Measurements from ENCODE around the gene RNF151. TPM values are rescaled to one million over a fixed set of nuclear protein-coding genes. Genes with fewer than 3 reads are reported as not detected.
"Not testable (repeated sequence)": the region's sequence is repeated elsewhere in the genome, so short reads cannot be mapped to it uniquely, and the experiment has no call there.

RNF151 gene
- polyA plus RNA-seq, 4 donors: not detected

DNA sequence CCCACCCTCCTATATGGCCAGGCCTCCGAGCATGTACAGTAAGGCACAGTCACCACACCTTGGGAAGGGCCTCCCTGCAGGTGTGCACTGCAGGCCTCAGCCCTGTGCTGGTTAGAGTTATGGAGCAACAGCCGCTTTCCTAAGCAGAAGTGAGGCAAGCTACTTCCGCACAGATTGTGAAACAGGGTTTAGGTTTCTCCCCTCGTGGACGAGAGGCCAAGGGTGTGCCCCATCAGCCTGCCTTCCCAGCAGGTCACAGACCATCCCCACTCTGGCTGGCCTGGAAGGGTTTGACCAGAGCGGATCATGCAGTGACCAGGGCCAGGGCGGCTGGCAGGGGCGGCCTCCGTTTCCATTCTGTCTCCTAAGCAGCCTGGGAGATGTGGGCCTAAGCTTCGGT is 28.3 kb upstream of the RNF151 start:
- DNase-seq (ENCODE audit: low read depth in 4 of 4, low spot score in 3 of 4): no peak

DNA sequence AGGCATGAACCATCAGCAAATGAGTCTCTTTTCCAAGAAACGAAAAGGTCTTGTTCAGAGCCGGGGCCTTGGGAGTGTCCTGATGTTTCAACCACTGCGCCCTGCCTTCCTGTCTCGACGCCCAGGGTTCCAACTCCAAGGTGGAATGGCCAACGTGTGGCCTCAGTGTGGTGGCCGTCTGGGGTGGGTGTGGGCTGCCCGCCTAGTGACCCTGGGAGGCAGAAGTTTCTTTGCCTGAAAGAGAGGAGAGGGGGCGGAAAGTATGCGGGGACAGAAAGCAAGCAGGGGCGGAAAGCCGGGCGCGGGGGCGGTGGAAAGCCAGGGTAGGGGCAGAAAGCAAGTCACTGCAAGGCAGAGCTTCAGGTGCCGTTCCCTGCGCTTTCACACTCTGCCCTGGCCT is 27.7 kb upstream of the RNF151 start:
- no peak for DNase-seq (ENCODE audit: low read depth in 4 of 4, low spot score in 3 of 4)

DNA sequence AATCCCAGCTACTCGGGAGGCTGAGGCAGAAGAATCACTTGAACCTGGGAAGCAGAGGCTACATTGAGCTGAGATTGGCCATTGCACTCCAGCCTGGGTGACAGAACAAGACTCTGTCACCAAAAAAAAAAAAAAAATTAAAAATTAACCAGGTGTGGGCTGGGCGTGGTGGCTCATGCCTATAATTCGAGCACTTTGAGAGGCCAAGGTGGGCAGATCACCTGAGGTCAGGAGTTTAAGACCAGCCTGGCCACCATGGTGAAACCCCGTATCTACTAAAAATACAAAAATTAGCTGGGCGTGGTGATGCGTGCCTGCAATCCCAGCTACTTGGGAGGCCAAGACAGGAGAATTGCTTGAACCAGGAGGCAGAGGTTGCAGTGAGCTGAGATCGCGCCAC is 26.8 kb upstream of the RNF151 start:
- DNase-seq (ENCODE audit: low read depth in 4 of 4, low spot score in 3 of 4): not testable (repeated sequence)

GRCh38 chr16:1940273-1941161 is 26.1 kb upstream of the RNF151 start:
- no peak for DNase-seq (ENCODE audit: low read depth in 4 of 4, low spot score in 3 of 4)

DNA sequence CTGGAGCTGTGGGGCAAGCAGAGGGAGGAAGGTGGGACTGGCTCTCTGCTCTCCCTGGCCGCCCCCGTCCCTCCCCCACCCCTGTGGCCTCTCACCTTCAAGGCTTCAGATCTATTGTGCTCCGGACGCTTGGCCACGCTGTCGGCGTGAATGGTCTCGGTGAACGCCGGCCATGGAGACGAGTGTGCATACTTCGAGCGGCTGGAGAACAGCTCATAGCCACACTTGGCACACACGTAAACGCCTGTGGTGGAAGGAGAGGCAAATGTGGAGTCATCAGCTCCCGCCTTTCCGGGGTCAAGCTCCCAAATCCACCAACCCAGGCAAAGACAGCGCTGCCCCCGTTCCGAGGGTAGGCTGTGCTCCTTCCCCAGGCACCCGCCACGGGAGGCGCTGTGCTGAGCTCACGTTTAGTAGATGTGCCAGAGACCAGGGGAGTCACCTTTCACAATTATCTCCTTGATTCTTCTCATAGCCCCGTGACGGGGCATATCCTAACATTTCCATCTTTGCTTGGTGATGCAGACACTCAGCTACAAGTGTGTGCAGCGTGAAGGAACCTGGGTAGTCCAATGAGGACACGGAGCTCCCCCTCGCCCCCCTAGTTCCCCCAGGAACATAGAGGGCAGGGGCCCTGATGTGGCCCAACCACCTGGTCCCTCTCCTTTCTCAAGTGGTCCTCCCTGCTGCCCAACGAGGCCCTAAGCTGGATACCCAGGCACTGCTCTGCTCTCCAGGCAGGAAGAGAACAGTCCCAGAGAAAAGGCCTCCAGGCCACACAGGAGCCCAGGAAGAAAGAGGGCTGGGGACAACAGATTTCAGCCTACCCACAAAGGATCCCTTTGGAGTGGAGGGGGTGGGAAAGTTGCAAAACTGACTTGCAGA is 25.3 kb upstream of the RNF151 start:
- DNase-seq (ENCODE audit: low read depth in 4 of 4, low spot score in 3 of 4): no peak

DNA sequence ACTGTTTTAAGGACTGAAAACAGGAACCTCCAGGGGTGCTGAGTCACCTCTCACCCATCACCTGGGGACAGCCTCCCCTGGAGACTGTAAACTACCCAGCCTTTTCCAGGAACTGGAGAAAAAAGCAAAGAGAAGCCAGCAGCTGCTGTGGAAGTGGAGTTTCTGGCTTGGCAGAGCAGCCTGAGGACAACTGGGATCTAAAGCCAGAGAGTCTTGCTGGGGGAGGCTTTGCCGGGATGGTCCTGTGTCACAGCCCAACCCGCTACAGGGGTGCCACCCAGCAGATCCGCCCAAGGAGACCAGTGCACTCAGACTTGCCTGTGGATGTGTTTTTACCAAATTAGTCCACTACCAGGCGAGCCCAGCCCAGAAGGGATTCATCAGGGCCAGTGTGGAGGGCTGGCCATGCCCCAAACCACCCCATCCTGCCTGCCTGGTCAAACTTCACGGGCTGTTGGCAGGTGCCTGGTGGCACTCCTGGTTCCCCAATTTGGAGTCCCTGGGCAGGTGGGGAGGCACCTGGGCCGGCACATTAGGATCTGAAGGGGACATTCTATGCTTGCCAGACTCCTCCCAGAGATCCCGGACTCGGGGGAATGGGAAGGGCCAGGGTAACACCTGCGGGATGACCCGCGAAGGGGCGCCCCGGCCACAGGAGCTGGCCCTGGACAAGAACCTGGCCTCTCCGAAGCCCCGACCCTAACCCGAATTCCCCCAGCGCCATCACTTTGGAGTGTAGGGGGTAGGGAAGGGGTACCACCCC is 24.4 kb upstream of the RNF151 start:
- no peak for DNase-seq (ENCODE audit: low read depth in 4 of 4, low spot score in 3 of 4)

GRCh38 chr16:1942810-1943726 is 23.6 kb upstream of the RNF151 start, which contains the start of gene MSRB1:
Gene MSRB1, minus strand, starts transcription at chr16:1943199. Its CDS starts 43 bp downstream, at chr16:1943156.
- DNase-seq (ENCODE audit: low read depth in 4 of 4, low spot score in 3 of 4): peak; percentile 94 to 98 (median 98)

GRCh38 chr16:1944612-1945199 is 21.9 kb upstream of the RNF151 start:
- no peak for DNase-seq (ENCODE audit: low read depth in 4 of 4, low spot score in 3 of 4)

- no peak for DNase-seq (ENCODE audit: low read depth in 4 of 4, low spot score in 3 of 4)
These were observed 20.9 kb upstream of the RNF151 start for GRCh38 chr16:1945559-1946391.

GRCh38 chr16:1946495-1947368 is 19.9 kb upstream of the RNF151 start:
- DNase-seq (ENCODE audit: low read depth in 4 of 4, low spot score in 3 of 4): no peak

- DNase-seq (ENCODE audit: low read depth in 4 of 4, low spot score in 3 of 4): no peak
These were observed 19.3 kb upstream of the RNF151 start for GRCh38 chr16:1947369-1947670.

DNA sequence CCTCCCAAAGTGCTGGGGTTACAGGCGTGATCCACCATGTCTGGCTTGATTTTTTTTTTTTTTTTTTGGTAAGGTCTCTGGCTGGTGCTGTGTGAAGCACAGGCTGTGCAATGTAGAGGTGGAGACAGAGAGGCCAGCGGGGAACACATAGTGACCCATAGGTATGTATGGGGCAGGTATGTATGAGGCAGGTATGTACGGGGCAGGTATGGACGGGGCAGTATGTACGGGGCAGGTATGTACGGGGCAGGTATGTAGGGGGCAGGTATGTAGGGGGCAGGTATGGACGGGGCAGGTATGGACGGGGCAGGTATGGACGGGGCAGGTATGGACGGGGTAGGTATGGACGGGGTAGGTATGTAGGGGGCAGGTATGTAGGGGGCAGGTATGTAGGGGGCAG is 17.1 kb upstream of the RNF151 start:
- no peak for DNase-seq (ENCODE audit: low read depth in 4 of 4, low spot score in 3 of 4)

GRCh38 chr16:1950047-1950446 is 16.6 kb upstream of the RNF151 start:
- no peak for DNase-seq (ENCODE audit: low read depth in 4 of 4, low spot score in 3 of 4)

DNA sequence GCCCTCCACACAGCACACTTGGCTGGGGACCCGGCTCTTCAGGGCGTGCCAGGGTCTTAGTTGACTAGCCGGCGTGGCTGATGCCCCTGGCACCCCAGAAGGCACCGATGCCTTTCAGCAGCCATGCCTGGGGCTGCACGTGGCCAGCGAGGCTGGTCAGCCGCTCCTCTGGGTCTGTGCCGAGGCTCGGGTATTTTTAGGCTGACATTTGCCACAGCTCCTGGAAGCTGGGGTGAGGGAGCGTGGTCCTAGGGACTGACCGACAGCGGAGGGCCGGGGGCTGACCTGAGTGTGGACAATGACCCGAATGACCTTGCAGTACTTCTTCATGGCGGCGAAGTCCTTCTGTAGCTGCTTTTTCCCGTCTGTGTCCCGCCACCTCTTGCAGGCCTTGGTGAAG is 16.1 kb upstream of the RNF151 start:
- no peak for DNase-seq (ENCODE audit: low read depth in 4 of 4, low spot score in 3 of 4)

DNA sequence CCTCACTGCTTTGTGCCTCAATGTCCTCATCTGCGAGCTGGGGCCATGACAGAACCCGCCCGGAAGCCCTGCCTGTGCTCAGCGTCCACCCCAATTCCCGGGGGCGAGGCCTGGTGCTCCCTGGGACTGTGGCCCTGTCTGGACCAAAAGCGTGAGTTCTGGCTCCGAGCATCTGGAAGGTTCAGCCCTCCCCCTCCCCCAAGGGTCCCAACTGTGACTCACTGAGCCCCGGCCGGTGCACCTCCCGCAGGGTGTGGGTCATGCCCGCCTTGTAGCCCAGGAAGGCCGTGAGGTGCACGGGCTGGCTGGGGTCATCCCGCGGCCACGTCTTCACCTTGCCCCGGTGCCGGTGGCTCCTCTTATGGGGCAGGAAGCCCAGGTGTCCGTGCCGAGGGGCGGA is 12.9 kb upstream of the RNF151 start:
- DNase-seq (ENCODE audit: low read depth in 4 of 4, low spot score in 3 of 4): no peak

GRCh38 chr16:1957434-1958142 is 9.1 kb upstream of the RNF151 start:
- DNase-seq (ENCODE audit: low read depth in 4 of 4, low spot score in 3 of 4): not testable (repeated sequence)

GRCh38 chr16:1958143-1958491 is 8.5 kb upstream of the RNF151 start:
- not testable (repeated sequence) for DNase-seq (ENCODE audit: low read depth in 4 of 4, low spot score in 3 of 4)

Measured in left renal pelvis (tissue), 4 donors.